Osteoblast (primary cell): ENCODE measurements around the gene ABHD8. TPM values are rescaled to one million over a fixed set of nuclear protein-coding genes. Genes with fewer than 3 reads are reported as not detected.

Source experiments
- DNase-seq: peaks from one replicate; pipeline ENCODE4 v3.0.0; 2011; ENCODE audit warnings: low spot score, mixed read lengths; ENCODE audit not compliant: insufficient read length; ENCODE audit errors: missing footprints
- H2AFZ ChIP-seq: 2 replicates; pipeline ENCODE4 v1.6.0; 2011; ENCODE audit warnings: mild to moderate bottlenecking, low read length
- H3K27ac ChIP-seq: 2 replicates; pipeline ENCODE4 v1.5.1; 2011; ENCODE audit warnings: mild to moderate bottlenecking, low read depth, low read length, moderate library complexity
- H3K27me3 ChIP-seq: 2 replicates; pipeline ENCODE4 v1.6.0; 2012; ENCODE audit warnings: mild to moderate bottlenecking, control low read depth, inconsistent platforms, low read length, moderate library complexity; ENCODE audit not compliant: insufficient read depth
- H3K36me3 ChIP-seq: 2 replicates; pipeline ENCODE4 v1.5.1; 2011; ENCODE audit warnings: mild to moderate bottlenecking, low read length, control low read depth, moderate library complexity; ENCODE audit not compliant: insufficient read depth
- H3K4me1 ChIP-seq: 2 replicates; pipeline ENCODE4 v1.5.1; 2011; ENCODE audit warnings: mild to moderate bottlenecking, low read length, control low read depth, moderate library complexity; ENCODE audit not compliant: insufficient read depth
- H3K4me2 ChIP-seq: 2 replicates; pipeline ENCODE4 v1.6.0; 2011; ENCODE audit warnings: mild to moderate bottlenecking, low read length; ENCODE audit not compliant: insufficient read depth
- H3K4me3 ChIP-seq: fragments of 200-600 bp; sonication (generic); 3 replicates; pipeline ENCODE4 v1.5.1; 2012; ENCODE audit warnings: mild to moderate bottlenecking, low read length, inconsistent platforms; ENCODE audit not compliant: insufficient read depth
- H3K79me2 ChIP-seq: 2 replicates; pipeline ENCODE4 v1.6.0; 2012; ENCODE audit warnings: mild to moderate bottlenecking, low read length, control low read depth, inconsistent platforms; ENCODE audit not compliant: insufficient read depth
- H3K9me3 ChIP-seq: 2 replicates; pipeline ENCODE4 v1.5.1; 2011; ENCODE audit warnings: low read depth, low read length, control low read depth
- H4K20me1 ChIP-seq: 2 replicates; pipeline ENCODE4 v1.6.0; 2012; ENCODE audit warnings: mild to moderate bottlenecking, low read length, control low read depth; ENCODE audit not compliant: insufficient read depth
- total RNA-seq: library from RNA; depleted of rRNA; stranded (reverse); fragments of >200 nt; gene quantifications from 2 replicates; pipeline ENCODE4 v1.2.3, GENCODE V29; 2012
- TF ChIP-seq, protein P1 (sequence below): IDR thresholded peaks from 2 replicates; pipeline ENCODE4 v1.5.1; 2011; ENCODE audit warnings: mild to moderate bottlenecking, low read depth, low read length, moderate library complexity; ENCODE audit errors: extremely low read depth

The ABHD8 gene
- total RNA-seq, 1 donor = 14.8 TPM

DNA sequence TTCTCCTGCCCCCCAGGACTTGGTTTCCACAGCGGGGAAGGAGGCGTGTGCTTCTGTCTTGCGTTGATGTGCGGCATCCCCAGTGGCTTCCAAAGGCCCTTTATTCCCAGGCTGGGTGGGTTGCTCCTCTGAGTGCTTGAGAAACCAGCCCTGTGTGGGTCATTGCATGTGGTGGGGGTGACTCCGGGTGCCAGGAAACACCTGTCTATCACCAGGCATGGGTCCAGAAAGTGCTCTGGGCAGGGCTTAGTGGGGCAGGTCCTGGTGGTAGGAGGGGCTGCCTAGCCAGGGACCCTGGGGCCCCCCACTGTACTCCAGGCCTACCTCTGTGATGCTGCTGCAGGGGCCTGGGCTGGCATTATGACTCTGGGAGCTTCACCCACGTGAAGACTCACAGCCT, 15.7 kb upstream of the ABHD8 start:
- Histone ChIP-seq H3K4me2 (no peak overlapping the region), H3K79me2 (peaks cover 9% of the 10 kb centered on the region), H3K27me3 (no peaks in the 10 kb centered on the region), H3K9me3 (no peaks in the 10 kb centered on the region), H4K20me1 (peaks cover 6% of the 10 kb centered on the region), H3K27ac (no peak overlapping the region), H3K36me3 (peaks cover 28% of the 10 kb centered on the region), H3K4me3 (no peak overlapping the region), H3K4me1 (peaks cover 2% of the 10 kb centered on the region), H2AFZ (no peak overlapping the region)
- DNase-seq = peak; percentile 81
- TF ChIP-seq, protein P1, sequence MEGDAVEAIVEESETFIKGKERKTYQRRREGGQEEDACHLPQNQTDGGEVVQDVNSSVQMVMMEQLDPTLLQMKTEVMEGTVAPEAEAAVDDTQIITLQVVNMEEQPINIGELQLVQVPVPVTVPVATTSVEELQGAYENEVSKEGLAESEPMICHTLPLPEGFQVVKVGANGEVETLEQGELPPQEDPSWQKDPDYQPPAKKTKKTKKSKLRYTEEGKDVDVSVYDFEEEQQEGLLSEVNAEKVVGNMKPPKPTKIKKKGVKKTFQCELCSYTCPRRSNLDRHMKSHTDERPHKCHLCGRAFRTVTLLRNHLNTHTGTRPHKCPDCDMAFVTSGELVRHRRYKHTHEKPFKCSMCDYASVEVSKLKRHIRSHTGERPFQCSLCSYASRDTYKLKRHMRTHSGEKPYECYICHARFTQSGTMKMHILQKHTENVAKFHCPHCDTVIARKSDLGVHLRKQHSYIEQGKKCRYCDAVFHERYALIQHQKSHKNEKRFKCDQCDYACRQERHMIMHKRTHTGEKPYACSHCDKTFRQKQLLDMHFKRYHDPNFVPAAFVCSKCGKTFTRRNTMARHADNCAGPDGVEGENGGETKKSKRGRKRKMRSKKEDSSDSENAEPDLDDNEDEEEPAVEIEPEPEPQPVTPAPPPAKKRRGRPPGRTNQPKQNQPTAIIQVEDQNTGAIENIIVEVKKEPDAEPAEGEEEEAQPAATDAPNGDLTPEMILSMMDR = no peak

DNA sequence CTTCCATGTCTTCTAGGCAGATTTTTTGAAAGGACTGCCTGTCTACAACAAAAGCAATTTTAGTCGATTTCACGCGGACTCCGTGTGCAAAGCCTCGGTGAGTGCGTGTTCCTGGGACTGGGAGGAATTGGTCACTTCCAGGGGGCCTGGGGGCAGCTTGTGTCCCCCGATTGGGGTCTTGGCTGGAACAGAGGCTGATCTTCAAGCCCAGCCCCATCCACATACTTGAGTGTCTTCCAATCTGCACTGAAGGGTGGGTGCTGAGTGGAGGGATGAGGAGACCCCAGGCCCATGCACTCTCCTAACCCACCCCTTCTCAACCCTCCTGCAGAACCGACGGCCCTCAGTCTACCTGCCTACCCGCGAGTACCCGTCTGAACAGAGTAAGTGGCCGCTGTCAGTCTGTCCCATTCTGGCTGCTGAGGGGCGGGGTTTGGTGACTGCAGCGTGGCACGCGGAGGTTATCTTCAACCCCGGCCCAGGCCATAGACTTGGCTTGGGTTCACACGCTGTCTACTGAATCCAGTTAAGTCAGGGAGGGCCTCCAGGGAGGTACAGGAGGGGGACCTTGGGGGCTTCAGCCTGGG, 10.9 kb upstream of the ABHD8 start:
- TF ChIP-seq, protein P1 = no peak
- Histone ChIP-seq H3K4me1 (peaks cover 25% of the 10 kb centered on the region), H3K27ac (no peak overlapping the region), H3K79me2 (peaks cover 55% of the 10 kb centered on the region), H2AFZ (no peak overlapping the region), H3K4me2 (no peak overlapping the region), H3K9me3 (no peaks in the 10 kb centered on the region), H3K4me3 (no peak overlapping the region), H4K20me1 (peaks cover 36% of the 10 kb centered on the region), H3K27me3 (no peaks in the 10 kb centered on the region), H3K36me3 (peaks cover 32% of the 10 kb centered on the region)
- DNase-seq = peak; percentile 42

DNA sequence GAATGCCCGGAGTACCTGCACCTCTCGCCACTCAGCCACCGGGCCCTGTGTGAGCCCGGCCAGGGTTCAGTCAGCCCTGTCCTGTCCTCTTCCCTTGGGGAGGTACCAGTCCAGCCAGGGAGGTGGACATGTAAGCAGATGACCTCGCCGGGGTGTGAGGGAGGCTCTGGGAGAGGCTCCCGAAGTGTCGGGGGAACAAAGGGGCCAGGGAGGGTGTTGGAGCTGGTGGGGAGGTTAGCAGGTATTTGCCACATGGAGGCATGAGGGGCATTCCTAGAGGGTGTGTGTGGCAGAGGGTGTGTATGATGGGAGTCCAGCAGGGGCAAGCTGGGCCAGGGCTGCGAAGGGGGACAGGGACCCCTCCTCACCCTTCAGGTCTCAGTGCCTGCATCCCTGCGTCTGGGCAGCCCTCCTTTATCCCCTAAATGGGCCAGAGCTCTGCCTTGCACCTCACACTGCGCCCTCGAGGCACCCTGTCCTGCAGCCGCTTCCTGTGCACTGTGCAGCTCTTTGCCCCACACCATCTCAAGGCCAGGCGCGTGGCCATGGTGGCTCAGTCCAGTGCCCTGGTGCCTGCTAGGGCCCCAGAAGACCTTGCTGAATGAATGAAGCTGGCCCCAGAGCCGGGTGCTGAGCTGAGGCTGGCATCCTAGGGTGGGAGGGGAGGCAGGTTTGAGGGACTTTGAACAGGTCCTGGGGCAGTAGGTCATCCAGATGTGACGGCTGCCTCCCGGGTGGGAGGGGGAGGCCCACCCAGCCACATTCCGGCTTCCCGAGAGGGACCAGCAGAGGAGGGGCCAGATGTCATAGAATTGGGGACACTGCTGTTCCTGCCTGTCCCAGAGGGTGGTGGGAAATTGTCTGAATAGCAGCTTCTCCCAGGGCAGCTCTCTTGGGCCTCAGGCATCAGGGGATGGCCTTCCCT, 9.2 kb upstream of the ABHD8 start:
- Histone ChIP-seq H3K9me3 (no peaks in the 10 kb centered on the region), H3K27me3 (no peaks in the 10 kb centered on the region), H3K79me2 (peaks cover 59% of the 10 kb centered on the region), H3K4me3 (peak overlapping the region; percentile 23), H3K4me1 (peaks cover 25% of the 10 kb centered on the region), H3K27ac (peak overlapping the region; percentile 82), H3K36me3 (peaks cover 32% of the 10 kb centered on the region), H3K4me2 (peak overlapping the region; percentile 63), H4K20me1 (peaks cover 36% of the 10 kb centered on the region), H2AFZ (no peak overlapping the region)
- DNase-seq = peak; percentile 58
- TF ChIP-seq, protein P1 = no peak
